ENCODE data around the gene ARL16.

ARL16 gene

GRCh38 chr17:81723651-81724209, 40.1 kb upstream of the ARL16 start:
- H3K27me3 ChIP-seq (ENCODE audit: insufficient read depth, poor library complexity, severe bottlenecking), result no peaks in the 10 kb centered on the region
- no peaks in the 10 kb centered on the region for H3K36me3 ChIP-seq (ENCODE audit: low read depth)
- DNase-seq (ENCODE audit: low spot score), result peak; percentile 27
- no peak overlapping the region for H3K27ac ChIP-seq (ENCODE audit: poor library complexity, severe bottlenecking)
- ATAC-seq (ENCODE audit: low read depth), result peak; percentile 49
- H3K9me3 ChIP-seq (ENCODE audit: severe bottlenecking), result no peaks in the 10 kb centered on the region
- TF ChIP-seq, protein P1, sequence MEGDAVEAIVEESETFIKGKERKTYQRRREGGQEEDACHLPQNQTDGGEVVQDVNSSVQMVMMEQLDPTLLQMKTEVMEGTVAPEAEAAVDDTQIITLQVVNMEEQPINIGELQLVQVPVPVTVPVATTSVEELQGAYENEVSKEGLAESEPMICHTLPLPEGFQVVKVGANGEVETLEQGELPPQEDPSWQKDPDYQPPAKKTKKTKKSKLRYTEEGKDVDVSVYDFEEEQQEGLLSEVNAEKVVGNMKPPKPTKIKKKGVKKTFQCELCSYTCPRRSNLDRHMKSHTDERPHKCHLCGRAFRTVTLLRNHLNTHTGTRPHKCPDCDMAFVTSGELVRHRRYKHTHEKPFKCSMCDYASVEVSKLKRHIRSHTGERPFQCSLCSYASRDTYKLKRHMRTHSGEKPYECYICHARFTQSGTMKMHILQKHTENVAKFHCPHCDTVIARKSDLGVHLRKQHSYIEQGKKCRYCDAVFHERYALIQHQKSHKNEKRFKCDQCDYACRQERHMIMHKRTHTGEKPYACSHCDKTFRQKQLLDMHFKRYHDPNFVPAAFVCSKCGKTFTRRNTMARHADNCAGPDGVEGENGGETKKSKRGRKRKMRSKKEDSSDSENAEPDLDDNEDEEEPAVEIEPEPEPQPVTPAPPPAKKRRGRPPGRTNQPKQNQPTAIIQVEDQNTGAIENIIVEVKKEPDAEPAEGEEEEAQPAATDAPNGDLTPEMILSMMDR (IDR thresholded peaks at IDR 0.05; ENCODE audit: poor library complexity, severe bottlenecking), result no peak
- H3K4me3 ChIP-seq (ENCODE audit: severe bottlenecking), result no peak overlapping the region
- H3K4me1 ChIP-seq (ENCODE audit: insufficient read depth, poor library complexity, severe bottlenecking), result peaks cover 24% of the 10 kb centered on the region

DNA sequence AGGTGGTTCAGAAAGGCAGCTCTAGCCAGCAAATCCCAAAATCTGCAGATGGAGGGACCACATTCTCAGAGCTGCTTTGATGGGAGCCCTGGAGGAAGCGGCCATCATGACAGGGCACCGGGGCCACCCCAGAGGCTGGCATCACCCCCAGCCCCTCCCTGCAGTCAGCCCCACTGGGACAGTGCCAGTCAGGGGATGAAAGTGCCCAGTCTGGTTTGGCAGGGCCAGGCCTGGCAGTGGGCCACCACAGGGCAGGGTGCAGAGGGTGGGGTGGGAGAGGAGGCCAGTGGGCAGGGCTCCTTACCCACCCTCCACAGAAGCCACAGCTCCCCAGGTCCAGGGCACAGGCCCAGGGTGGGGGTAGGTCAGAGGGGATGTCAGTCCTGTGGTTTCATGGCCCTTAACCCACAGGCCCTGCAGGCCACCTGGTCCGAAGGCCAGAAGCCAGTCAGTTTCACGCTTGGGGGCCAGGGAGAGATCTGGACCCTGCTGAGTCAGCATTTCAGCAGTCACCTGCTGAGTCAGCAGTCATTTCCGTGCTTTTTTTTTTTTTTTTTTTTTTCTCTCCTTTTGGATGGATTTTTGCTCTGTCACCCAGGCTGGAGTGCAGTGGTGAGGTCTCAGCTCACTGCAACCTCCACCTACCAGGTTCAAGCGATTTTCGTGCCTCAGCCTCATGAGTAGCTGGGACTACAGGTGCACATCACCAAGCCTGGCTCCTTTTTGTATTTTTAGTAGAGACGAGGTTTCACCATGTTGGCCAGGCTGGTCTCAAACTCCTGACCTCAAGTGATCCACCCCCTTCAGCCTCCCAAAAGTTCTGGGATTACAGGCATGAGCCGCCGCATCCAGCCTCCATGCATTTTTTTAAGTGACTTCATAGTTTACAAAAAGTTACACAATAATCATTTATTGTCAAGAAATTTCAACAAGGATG, 38.9 kb upstream of the ARL16 start:
- Histone ChIP-seq H3K27ac (ENCODE audit: poor library complexity, severe bottlenecking) (no peak overlapping the region), H3K36me3 (ENCODE audit: low read depth) (peaks cover 9% of the 10 kb centered on the region), H3K9me3 (ENCODE audit: severe bottlenecking) (no peaks in the 10 kb centered on the region), H3K4me3 (ENCODE audit: severe bottlenecking) (no peak overlapping the region), H3K4me1 (ENCODE audit: insufficient read depth, poor library complexity, severe bottlenecking) (peaks cover 24% of the 10 kb centered on the region), H3K27me3 (ENCODE audit: insufficient read depth, poor library complexity, severe bottlenecking) (no peaks in the 10 kb centered on the region)
- DNase-seq (ENCODE audit: low spot score) (peak; percentile 69), ATAC-seq (ENCODE audit: low read depth) (peak; percentile 28)
- TF ChIP-seq, protein P1 (IDR thresholded peaks at IDR 0.05; ENCODE audit: poor library complexity, severe bottlenecking), result no peak

DNA sequence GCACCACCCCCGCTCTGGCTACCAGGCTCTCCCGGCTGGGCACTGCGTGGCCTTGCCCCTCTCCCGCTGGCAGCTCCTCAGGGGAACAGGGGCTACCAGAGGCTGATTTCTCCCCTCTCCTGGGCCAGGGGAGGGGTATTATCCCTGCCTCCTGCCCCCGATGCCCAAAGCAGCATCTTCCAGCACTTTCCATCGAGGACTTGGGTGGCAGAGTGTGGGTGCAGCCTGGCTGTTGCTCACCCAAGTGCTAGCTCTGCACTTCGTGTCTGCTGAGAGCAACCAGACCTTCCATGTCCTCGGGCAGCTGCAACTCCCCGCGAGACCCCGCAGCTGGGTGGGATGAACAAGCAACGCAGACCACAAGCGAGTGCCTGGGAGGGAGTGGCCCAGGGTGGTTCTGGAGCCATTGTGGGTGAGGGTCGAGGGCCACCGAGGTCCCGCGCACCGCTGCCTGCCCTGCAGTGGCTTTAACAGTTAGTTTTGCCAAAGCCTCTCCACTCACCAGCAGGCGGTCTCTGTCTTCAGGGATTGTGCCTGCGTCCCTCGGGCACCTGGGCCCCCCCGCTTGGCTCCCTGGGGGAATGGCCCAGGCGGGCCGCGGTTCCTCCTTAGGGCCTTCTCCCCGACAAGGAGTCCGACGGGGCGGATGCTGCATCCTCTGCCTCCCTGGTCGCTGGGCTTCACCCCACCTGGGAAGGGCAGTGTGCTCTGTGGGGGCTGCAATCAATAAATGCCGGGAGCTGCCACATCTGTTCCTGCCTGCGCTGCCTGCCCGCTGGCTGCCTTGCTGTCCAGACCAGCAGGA, 36.9 kb upstream of the ARL16 start:
- peak; percentile 62 for DNase-seq (ENCODE audit: low spot score)
- H3K36me3 ChIP-seq (ENCODE audit: low read depth), result peaks cover 15% of the 10 kb centered on the region
- no peak overlapping the region for H3K27ac ChIP-seq (ENCODE audit: poor library complexity, severe bottlenecking)
- no peak overlapping the region for H3K4me3 ChIP-seq (ENCODE audit: severe bottlenecking)
- TF ChIP-seq, protein P1 (IDR thresholded peaks at IDR 0.05; ENCODE audit: poor library complexity, severe bottlenecking), result no peak
- H3K9me3 ChIP-seq (ENCODE audit: severe bottlenecking), result no peaks in the 10 kb centered on the region
- no peaks in the 10 kb centered on the region for H3K27me3 ChIP-seq (ENCODE audit: insufficient read depth, poor library complexity, severe bottlenecking)
- H3K4me1 ChIP-seq (ENCODE audit: insufficient read depth, poor library complexity, severe bottlenecking), result peaks cover 24% of the 10 kb centered on the region
- ATAC-seq (ENCODE audit: low read depth), result no peak

GRCh38 chr17:81719410-81720266, 36.0 kb upstream of the ARL16 start:
- H3K9me3 ChIP-seq (ENCODE audit: severe bottlenecking), result no peaks in the 10 kb centered on the region

More at GRCh38 chr17:81719410-81720266, 36.0 kb upstream of the ARL16 start:
- Histone ChIP-seq H3K27ac (ENCODE audit: poor library complexity, severe bottlenecking) (no peak overlapping the region), H3K4me3 (ENCODE audit: severe bottlenecking) (no peak overlapping the region), H3K36me3 (ENCODE audit: low read depth) (peaks cover 22% of the 10 kb centered on the region), H3K4me1 (ENCODE audit: insufficient read depth, poor library complexity, severe bottlenecking) (peaks cover 24% of the 10 kb centered on the region), H3K27me3 (ENCODE audit: insufficient read depth, poor library complexity, severe bottlenecking) (no peaks in the 10 kb centered on the region)
- ATAC-seq (ENCODE audit: low read depth) (no peak), DNase-seq (ENCODE audit: low spot score) (peak; percentile 70)
- TF ChIP-seq, protein P1 (IDR thresholded peaks at IDR 0.05; ENCODE audit: poor library complexity, severe bottlenecking), result no peak
